ENCODE measurements around the gene NADK2.

GRCh38 chr5:36250427-36250826, 8.7 kb upstream of the NADK2 start:
- TF ChIP-seq, protein P1, sequence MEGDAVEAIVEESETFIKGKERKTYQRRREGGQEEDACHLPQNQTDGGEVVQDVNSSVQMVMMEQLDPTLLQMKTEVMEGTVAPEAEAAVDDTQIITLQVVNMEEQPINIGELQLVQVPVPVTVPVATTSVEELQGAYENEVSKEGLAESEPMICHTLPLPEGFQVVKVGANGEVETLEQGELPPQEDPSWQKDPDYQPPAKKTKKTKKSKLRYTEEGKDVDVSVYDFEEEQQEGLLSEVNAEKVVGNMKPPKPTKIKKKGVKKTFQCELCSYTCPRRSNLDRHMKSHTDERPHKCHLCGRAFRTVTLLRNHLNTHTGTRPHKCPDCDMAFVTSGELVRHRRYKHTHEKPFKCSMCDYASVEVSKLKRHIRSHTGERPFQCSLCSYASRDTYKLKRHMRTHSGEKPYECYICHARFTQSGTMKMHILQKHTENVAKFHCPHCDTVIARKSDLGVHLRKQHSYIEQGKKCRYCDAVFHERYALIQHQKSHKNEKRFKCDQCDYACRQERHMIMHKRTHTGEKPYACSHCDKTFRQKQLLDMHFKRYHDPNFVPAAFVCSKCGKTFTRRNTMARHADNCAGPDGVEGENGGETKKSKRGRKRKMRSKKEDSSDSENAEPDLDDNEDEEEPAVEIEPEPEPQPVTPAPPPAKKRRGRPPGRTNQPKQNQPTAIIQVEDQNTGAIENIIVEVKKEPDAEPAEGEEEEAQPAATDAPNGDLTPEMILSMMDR (IDR thresholded peaks at IDR 0.05) = no peak
- TF ChIP-seq POLR2A (IDR thresholded peaks at IDR 0.05) = no peak
